Measurements from ENCODE around the gene JAG1.

- TF ChIP-seq, protein P1, sequence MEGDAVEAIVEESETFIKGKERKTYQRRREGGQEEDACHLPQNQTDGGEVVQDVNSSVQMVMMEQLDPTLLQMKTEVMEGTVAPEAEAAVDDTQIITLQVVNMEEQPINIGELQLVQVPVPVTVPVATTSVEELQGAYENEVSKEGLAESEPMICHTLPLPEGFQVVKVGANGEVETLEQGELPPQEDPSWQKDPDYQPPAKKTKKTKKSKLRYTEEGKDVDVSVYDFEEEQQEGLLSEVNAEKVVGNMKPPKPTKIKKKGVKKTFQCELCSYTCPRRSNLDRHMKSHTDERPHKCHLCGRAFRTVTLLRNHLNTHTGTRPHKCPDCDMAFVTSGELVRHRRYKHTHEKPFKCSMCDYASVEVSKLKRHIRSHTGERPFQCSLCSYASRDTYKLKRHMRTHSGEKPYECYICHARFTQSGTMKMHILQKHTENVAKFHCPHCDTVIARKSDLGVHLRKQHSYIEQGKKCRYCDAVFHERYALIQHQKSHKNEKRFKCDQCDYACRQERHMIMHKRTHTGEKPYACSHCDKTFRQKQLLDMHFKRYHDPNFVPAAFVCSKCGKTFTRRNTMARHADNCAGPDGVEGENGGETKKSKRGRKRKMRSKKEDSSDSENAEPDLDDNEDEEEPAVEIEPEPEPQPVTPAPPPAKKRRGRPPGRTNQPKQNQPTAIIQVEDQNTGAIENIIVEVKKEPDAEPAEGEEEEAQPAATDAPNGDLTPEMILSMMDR (IDR thresholded peaks at IDR 0.05): no peak
- no peak for TF ChIP-seq ATF1 (CRISPR knock-in tag; IDR thresholded peaks at IDR 0.05)
- no peak for TF ChIP-seq E2F5 (CRISPR knock-in tag; IDR thresholded peaks at IDR 0.05)
- no peak for TF ChIP-seq JUN (CRISPR knock-in tag; IDR thresholded peaks at IDR 0.05)
- TF ChIP-seq, protein P2, sequence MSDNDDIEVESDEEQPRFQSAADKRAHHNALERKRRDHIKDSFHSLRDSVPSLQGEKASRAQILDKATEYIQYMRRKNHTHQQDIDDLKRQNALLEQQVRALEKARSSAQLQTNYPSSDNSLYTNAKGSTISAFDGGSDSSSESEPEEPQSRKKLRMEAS (CRISPR knock-in tag; IDR thresholded peaks at IDR 0.05): no peak
- no peak for TF ChIP-seq AR (CRISPR knock-in tag; IDR thresholded peaks at IDR 0.05)
- no peak for TF ChIP-seq ETV6 (CRISPR knock-in tag; IDR thresholded peaks at IDR 0.05)
- no peak for TF ChIP-seq SP1 (CRISPR knock-in tag; conservative IDR thresholded peaks at IDR 0.05)
- no peak for TF ChIP-seq ELF4 (CRISPR knock-in tag; IDR thresholded peaks at IDR 0.05; ENCODE audit: low read depth)
- TF ChIP-seq NFE2L1 (CRISPR knock-in tag; IDR thresholded peaks at IDR 0.05): no peak
- TF ChIP-seq, protein P3, sequence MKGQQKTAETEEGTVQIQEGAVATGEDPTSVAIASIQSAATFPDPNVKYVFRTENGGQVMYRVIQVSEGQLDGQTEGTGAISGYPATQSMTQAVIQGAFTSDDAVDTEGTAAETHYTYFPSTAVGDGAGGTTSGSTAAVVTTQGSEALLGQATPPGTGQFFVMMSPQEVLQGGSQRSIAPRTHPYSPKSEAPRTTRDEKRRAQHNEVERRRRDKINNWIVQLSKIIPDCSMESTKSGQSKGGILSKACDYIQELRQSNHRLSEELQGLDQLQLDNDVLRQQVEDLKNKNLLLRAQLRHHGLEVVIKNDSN (CRISPR knock-in tag; IDR thresholded peaks at IDR 0.05): no peak
- TF ChIP-seq, protein P4, sequence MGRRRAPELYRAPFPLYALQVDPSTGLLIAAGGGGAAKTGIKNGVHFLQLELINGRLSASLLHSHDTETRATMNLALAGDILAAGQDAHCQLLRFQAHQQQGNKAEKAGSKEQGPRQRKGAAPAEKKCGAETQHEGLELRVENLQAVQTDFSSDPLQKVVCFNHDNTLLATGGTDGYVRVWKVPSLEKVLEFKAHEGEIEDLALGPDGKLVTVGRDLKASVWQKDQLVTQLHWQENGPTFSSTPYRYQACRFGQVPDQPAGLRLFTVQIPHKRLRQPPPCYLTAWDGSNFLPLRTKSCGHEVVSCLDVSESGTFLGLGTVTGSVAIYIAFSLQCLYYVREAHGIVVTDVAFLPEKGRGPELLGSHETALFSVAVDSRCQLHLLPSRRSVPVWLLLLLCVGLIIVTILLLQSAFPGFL (CRISPR knock-in tag; IDR thresholded peaks at IDR 0.05; ENCODE audit: borderline replicate concordance): no peak
- no peak for TF ChIP-seq SMAD3 (CRISPR knock-in tag; IDR thresholded peaks at IDR 0.05; ENCODE audit: borderline replicate concordance)
These were observed 10.9 kb downstream of the JAG1 start for GRCh38 chr20:10662661-10663458.
